GM20431 (cell line): Measurements from ENCODE around the gene FOCAD.

Experiments
- in situ Hi-C: fragments of 300-500 bp; cut with MseI, MboI; formaldehyde crosslinking; loops from one replicate; pipeline ENCODE4 v1.15.0; 2020; ENCODE audit warnings: low sequenced_read_pairs; ENCODE audit not compliant: unreplicated experiment

The FOCAD gene

GRCh38 chr9:20863945-20864344 is 179.9 kb downstream of the FOCAD start:
- in situ Hi-C loops = no loop called here

GRCh38 chr9:20865347-20865746 is 181.3 kb downstream of the FOCAD start:
- in situ Hi-C loops = no loop called here

GRCh38 chr9:20870115-20870514 is 186.1 kb downstream of the FOCAD start:
- in situ Hi-C loops = no loop called here

- in situ Hi-C loops = no loop called here
These were observed 188.4 kb downstream of the FOCAD start for GRCh38 chr9:20872340-20872977.

GRCh38 chr9:20873240-20873865 is 189.3 kb downstream of the FOCAD start:
- in situ Hi-C loops = no loop called here

- in situ Hi-C loops = no loop called here
These were observed 196.2 kb downstream of the FOCAD start for GRCh38 chr9:20880271-20880670.

GRCh38 chr9:20880675-20881074 is 196.6 kb downstream of the FOCAD start:
- in situ Hi-C loops = no loop called here

- in situ Hi-C loops = no loop called here
These were observed 201.0 kb downstream of the FOCAD start for GRCh38 chr9:20884985-20885593.

GRCh38 chr9:20898885-20899554 is 215.0 kb downstream of the FOCAD start:
- in situ Hi-C loops = no loop called here

GRCh38 chr9:20903212-20903611 is 219.2 kb downstream of the FOCAD start:
- in situ Hi-C loops = no loop called here

GRCh38 chr9:20904995-20905394 is 220.9 kb downstream of the FOCAD start:
- in situ Hi-C loops = no loop called here

GRCh38 chr9:20906326-20906725 is 222.3 kb downstream of the FOCAD start:
- in situ Hi-C loops = no loop called here

- in situ Hi-C loops = no loop called here
These were observed 224.4 kb downstream of the FOCAD start for GRCh38 chr9:20908461-20908860.

- in situ Hi-C loops = no loop called here
These were observed 230.5 kb downstream of the FOCAD start for GRCh38 chr9:20914556-20914955.

- in situ Hi-C loops = no loop called here
These were observed 237.3 kb downstream of the FOCAD start for GRCh38 chr9:20921362-20921761.

GRCh38 chr9:20925256-20926045 is 241.4 kb downstream of the FOCAD start:
- in situ Hi-C loops = loop anchor here (25.0 kb wide), 3 partner anchors 288 to 988 kb away; no protein-coding TSS in a partner anchor

- in situ Hi-C loops = loop anchor here (25.0 kb wide), 3 partner anchors 292 to 992 kb away; no protein-coding TSS in a partner anchor
These were observed 245.2 kb downstream of the FOCAD start for GRCh38 chr9:20929276-20929675.

- in situ Hi-C loops = loop anchor here (25.0 kb wide), 3 partner anchors 294 to 994 kb away; no protein-coding TSS in a partner anchor
These were observed 246.8 kb downstream of the FOCAD start for GRCh38 chr9:20930836-20931235.

- in situ Hi-C loops = loop anchor here (25.0 kb wide), 3 partner anchors 303 to 1003 kb away; no protein-coding TSS in a partner anchor
These were observed 256.6 kb downstream of the FOCAD start for GRCh38 chr9:20940447-20941173.
